GM23338 (cell line): ENCODE data around the gene MGAT4B. TPM values are rescaled to one million over a fixed set of nuclear protein-coding genes. Genes with fewer than 3 reads are reported as not detected.
A peak's percentile ranks its signal among the peaks of the same experiment; 100 is the strongest.

Source experiments
- ATAC-seq: fragments of 200-7000 bp; cut with Tn5 transposase; 3 replicates; pipeline ENCODE4 v1.9.1; 2020
- DNase-seq: peaks from one replicate; pipeline ENCODE4 v3.0.0-alpha.2; 2015; ENCODE audit warnings: low spot score
- H2AFZ ChIP-seq: fragments of 200-600 bp; sonication (generic); 2 replicates; pipeline ENCODE4 v1.8.0; 2016; ENCODE audit warnings: antibody characterized with exemption, mild to moderate bottlenecking, moderate library complexity
- H3F3A ChIP-seq: fragments of 200-600 bp; sonication (generic); replicated peaks from 2 replicates; pipeline ENCODE4 v1.8.0; 2017; ENCODE audit warnings: antibody characterized with exemption, mixed run types, low read depth
- H3K27ac ChIP-seq: fragments of 200-600 bp; sonication (generic); 2 replicates; pipeline ENCODE4 v1.6.1; 2016; ENCODE audit warnings: low read depth
- H3K27me3 ChIP-seq: fragments of 200-600 bp; sonication (generic); 2 replicates; pipeline ENCODE4 v1.8.0; 2016; ENCODE audit warnings: mild to moderate bottlenecking, mixed run types, moderate library complexity; ENCODE audit not compliant: insufficient read depth
- H3K36me3 ChIP-seq: fragments of 200-600 bp; sonication (generic); 2 replicates; pipeline ENCODE4 v1.8.0; 2016; ENCODE audit warnings: mild to moderate bottlenecking; ENCODE audit not compliant: insufficient read depth
- H3K4me1 ChIP-seq: fragments of 200-600 bp; sonication (generic); 2 replicates; pipeline ENCODE4 v1.8.0; 2016; ENCODE audit warnings: mild to moderate bottlenecking, moderate library complexity; ENCODE audit not compliant: insufficient read depth
- H3K4me2 ChIP-seq: fragments of 200-600 bp; sonication (generic); 2 replicates; pipeline ENCODE4 v1.7.1; 2017; ENCODE audit warnings: mixed run types
- H3K4me3 ChIP-seq: fragments of 200-600 bp; sonication (generic); 2 replicates; pipeline ENCODE4 v1.6.1; 2016; ENCODE audit warnings: mixed run types
- H3K79me2 ChIP-seq: fragments of 200-600 bp; sonication (generic); replicated peaks from 2 replicates; pipeline ENCODE4 v1.8.0; 2017; ENCODE audit warnings: mild to moderate bottlenecking; ENCODE audit not compliant: insufficient read depth
- H3K9me2 ChIP-seq: fragments of 200-600 bp; sonication (generic); 2 replicates; pipeline ENCODE4 v1.8.0; 2017; ENCODE audit not compliant: insufficient read depth
- H4K20me1 ChIP-seq: fragments of 200-600 bp; sonication (generic); replicated peaks from 2 replicates; pipeline ENCODE4 v1.8.0; 2017; ENCODE audit warnings: mild to moderate bottlenecking; ENCODE audit not compliant: insufficient read depth
- H3K27ac Mint-ChIP-seq: 2 replicates; pipeline ENCODE4 v1.8.0; 2020; ENCODE audit warnings: inconsistent platforms, mild to moderate bottlenecking, moderate library complexity, mixed read lengths
- H3K27me3 Mint-ChIP-seq: 3 replicates; pipeline ENCODE4 v1.8.0; 2022; ENCODE audit warnings: low read depth, mild to moderate bottlenecking, moderate library complexity, mixed read lengths, inconsistent platforms; ENCODE audit not compliant: insufficient read depth, poor library complexity
- H3K36me3 Mint-ChIP-seq: 3 replicates; pipeline ENCODE4 v1.8.0; 2021; ENCODE audit warnings: low read depth, mild to moderate bottlenecking, inconsistent platforms, moderate library complexity, mixed read lengths
- H3K4me1 Mint-ChIP-seq: 3 replicates; pipeline ENCODE4 v1.8.0; 2020; ENCODE audit warnings: mild to moderate bottlenecking, inconsistent platforms, mixed read lengths
- H3K4me3 Mint-ChIP-seq: 3 replicates; pipeline ENCODE4 v1.8.0; 2021; ENCODE audit warnings: moderate library complexity, mild to moderate bottlenecking, inconsistent platforms, mixed read lengths
- H3K9me3 Mint-ChIP-seq: 3 replicates; pipeline ENCODE4 v1.8.0; 2020; ENCODE audit warnings: moderate library complexity, mild to moderate bottlenecking, inconsistent platforms, mixed read lengths
- ETS1 ChIP-seq: IDR thresholded peaks from 2 replicates; pipeline ENCODE4 v1.6.1; 2016; ENCODE audit warnings: antibody characterized with exemption
- EZH2 ChIP-seq: fragments of 200-600 bp; sonication (generic); IDR thresholded peaks from one replicate; pipeline ENCODE4 v1.8.0; 2017; ENCODE audit warnings: antibody characterized with exemption, mild to moderate bottlenecking, low read depth; ENCODE audit not compliant: unreplicated experiment
- EZH2phosphoT487 ChIP-seq: fragments of 200-600 bp; sonication (generic); IDR thresholded peaks from one replicate; pipeline ENCODE4 v1.8.1; 2018; ENCODE audit warnings: antibody characterized with exemption; ENCODE audit not compliant: unreplicated experiment
- JUNB ChIP-seq: IDR thresholded peaks from one replicate; pipeline ENCODE4 v1.6.1; 2016; ENCODE audit warnings: antibody characterized with exemption; ENCODE audit not compliant: unreplicated experiment
- NANOG ChIP-seq: IDR thresholded peaks from 2 replicates; pipeline ENCODE4 v1.6.1; 2016; ENCODE audit warnings: antibody characterized with exemption, borderline replicate concordance
- POLR2AphosphoS5 ChIP-seq: IDR thresholded peaks from 2 replicates; pipeline ENCODE4 v1.6.1; 2016; ENCODE audit warnings: antibody characterized with exemption, low read depth
- STAT1 ChIP-seq: IDR thresholded peaks from one replicate; pipeline ENCODE4 v1.6.1; 2016; ENCODE audit warnings: antibody characterized with exemption; ENCODE audit not compliant: unreplicated experiment
- ZNF114 ChIP-seq: fragments of 250-450 bp; sonication (Bioruptor Pico); IDR thresholded peaks from 2 replicates; pipeline ENCODE4 v1.5.0; 2020; ENCODE audit warnings: mild to moderate bottlenecking, moderate library complexity
- ZNF331 ChIP-seq: fragments of 250-450 bp; sonication (Bioruptor Pico); IDR thresholded peaks from 2 replicates; pipeline ENCODE4 v1.5.0; 2020; ENCODE audit warnings: low read depth, mild to moderate bottlenecking, moderate library complexity
- polyA plus RNA-seq: library from polyadenylated mRNA; unstranded; fragments of >200 nt; fragmentation: Nextera tagmentation; extraction: Ambion mirVana; gene quantifications from 2 replicates; pipeline ENCODE4 v1.2.1, GENCODE V29; 2016
- total RNA-seq: library from RNA; depleted of rRNA; stranded (reverse); fragments of >200 nt; shearing (Covaris generic); gene quantifications from 2 replicates; pipeline ENCODE4 v1.2.3, GENCODE V29; 2014
- TF ChIP-seq, protein P1 (sequence below): IDR thresholded peaks from one replicate; pipeline ENCODE4 v1.6.1; 2018; ENCODE audit warnings: antibody characterized with exemption; ENCODE audit not compliant: unreplicated experiment
- TF ChIP-seq, protein P2 (sequence below), 2 experiments: fragments of 200-600 bp in 1 of 2; sonication (generic) in 1 of 2; conservative IDR thresholded peaks; 2 replicates each; pipeline versions ENCODE4 v1.5.1 to v1.6.1; 2016 to 2017; ENCODE audit warnings: antibody characterized with exemption in 2 of 2, low read depth in 2 of 2, mild to moderate bottlenecking in 2 of 2, moderate library complexity in 1 of 2

MGAT4B gene
- total and polyA plus RNA-seq, 2 experiments from 2014 or later: 32.3 to 101 TPM

DNA sequence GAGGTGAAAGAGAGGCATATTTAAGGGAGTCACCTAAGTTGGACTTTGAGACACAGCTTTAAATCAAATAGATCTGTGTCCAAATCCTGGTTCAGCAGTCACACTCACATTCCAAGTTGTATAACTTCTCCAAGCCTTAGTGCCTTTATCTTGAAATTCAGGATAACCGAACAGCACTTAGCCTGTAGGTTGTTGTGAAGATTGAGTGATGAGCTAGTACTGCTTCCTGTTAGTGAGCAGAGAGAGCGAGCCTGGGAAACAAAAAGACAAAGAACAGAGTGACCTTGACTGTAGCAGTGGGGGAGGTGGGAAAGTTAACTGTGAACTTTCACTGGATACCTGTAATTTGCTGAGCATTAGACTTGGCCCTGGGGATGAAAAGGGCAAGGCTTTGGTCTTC lies 51.6 kb downstream of the MGAT4B start (continued):
- TF ChIP-seq, protein P1, sequence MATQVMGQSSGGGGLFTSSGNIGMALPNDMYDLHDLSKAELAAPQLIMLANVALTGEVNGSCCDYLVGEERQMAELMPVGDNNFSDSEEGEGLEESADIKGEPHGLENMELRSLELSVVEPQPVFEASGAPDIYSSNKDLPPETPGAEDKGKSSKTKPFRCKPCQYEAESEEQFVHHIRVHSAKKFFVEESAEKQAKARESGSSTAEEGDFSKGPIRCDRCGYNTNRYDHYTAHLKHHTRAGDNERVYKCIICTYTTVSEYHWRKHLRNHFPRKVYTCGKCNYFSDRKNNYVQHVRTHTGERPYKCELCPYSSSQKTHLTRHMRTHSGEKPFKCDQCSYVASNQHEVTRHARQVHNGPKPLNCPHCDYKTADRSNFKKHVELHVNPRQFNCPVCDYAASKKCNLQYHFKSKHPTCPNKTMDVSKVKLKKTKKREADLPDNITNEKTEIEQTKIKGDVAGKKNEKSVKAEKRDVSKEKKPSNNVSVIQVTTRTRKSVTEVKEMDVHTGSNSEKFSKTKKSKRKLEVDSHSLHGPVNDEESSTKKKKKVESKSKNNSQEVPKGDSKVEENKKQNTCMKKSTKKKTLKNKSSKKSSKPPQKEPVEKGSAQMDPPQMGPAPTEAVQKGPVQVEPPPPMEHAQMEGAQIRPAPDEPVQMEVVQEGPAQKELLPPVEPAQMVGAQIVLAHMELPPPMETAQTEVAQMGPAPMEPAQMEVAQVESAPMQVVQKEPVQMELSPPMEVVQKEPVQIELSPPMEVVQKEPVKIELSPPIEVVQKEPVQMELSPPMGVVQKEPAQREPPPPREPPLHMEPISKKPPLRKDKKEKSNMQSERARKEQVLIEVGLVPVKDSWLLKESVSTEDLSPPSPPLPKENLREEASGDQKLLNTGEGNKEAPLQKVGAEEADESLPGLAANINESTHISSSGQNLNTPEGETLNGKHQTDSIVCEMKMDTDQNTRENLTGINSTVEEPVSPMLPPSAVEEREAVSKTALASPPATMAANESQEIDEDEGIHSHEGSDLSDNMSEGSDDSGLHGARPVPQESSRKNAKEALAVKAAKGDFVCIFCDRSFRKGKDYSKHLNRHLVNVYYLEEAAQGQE: no peak

DNA sequence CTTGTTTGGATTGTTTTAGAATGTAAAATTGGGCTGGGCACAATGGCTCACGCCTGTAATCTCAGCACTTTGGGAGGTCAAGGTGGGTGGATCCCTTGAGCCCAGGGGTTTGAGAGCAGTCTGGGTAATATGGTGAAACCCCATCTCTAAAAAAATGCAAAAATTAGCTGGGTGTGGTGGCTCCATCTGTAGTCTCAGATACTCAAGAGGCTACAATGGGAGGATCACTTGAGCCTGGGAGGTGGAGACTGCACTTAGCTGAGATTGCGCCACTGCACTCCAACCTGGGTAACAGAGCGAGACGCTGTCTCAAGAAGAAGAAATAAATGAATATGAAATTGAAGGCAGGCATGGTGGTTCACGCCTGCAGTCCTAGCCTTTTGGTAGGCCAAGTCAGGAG lies 52.7 kb downstream of the MGAT4B start:
- DNase-seq: no peak
- TF ChIP-seq JUNB: no peak
- TF ChIP-seq ZNF331 (CRISPR knock-in tag): no peak
- no peak for TF ChIP-seq ZNF114 (CRISPR knock-in tag)
- no peak for TF ChIP-seq STAT1
- no peak for TF ChIP-seq ETS1
- no peak for TF ChIP-seq POLR2AphosphoS5
- no peak for TF ChIP-seq NANOG
- TF ChIP-seq EZH2phosphoT487: no peak
- TF ChIP-seq, protein P2, sequence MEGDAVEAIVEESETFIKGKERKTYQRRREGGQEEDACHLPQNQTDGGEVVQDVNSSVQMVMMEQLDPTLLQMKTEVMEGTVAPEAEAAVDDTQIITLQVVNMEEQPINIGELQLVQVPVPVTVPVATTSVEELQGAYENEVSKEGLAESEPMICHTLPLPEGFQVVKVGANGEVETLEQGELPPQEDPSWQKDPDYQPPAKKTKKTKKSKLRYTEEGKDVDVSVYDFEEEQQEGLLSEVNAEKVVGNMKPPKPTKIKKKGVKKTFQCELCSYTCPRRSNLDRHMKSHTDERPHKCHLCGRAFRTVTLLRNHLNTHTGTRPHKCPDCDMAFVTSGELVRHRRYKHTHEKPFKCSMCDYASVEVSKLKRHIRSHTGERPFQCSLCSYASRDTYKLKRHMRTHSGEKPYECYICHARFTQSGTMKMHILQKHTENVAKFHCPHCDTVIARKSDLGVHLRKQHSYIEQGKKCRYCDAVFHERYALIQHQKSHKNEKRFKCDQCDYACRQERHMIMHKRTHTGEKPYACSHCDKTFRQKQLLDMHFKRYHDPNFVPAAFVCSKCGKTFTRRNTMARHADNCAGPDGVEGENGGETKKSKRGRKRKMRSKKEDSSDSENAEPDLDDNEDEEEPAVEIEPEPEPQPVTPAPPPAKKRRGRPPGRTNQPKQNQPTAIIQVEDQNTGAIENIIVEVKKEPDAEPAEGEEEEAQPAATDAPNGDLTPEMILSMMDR (conservative IDR thresholded peaks at IDR 0.05; ENCODE audit: low read depth in 2 of 2): no peak
- TF ChIP-seq, protein P1: no peak
- TF ChIP-seq EZH2: no peak

More for the DNA sequence above, 52.7 kb downstream of the MGAT4B start:
- peaks cover 8% of the 10 kb centered on the region for H3K36me3 Mint-ChIP-seq
- H3K4me1 Mint-ChIP-seq: peaks cover 26% of the 10 kb centered on the region
- no peak overlapping the region for H2AFZ ChIP-seq
- H3K79me2 ChIP-seq: peaks cover 98% of the 10 kb centered on the region
- no peak overlapping the region for H3K4me3 ChIP-seq
- no peak overlapping the region for H3K27ac Mint-ChIP-seq
- no peaks in the 10 kb centered on the region for H3K27me3 ChIP-seq
- H3K9me2 ChIP-seq: no peaks in the 10 kb centered on the region
- peaks cover 45% of the 10 kb centered on the region for H4K20me1 ChIP-seq
- 0 out of 2 replicates have a peak, but pooled peaks cover under 1% of the 10 kb centered on the region for H3K36me3 ChIP-seq
- H3K4me2 ChIP-seq: peak overlapping the region; percentile 15; the same call in 1 of the 2 replicates
- no peak overlapping the region for H3K4me3 Mint-ChIP-seq
- H3K9me3 Mint-ChIP-seq: no peaks in the 10 kb centered on the region
- H3K27me3 Mint-ChIP-seq: peaks cover 4% of the 10 kb centered on the region
- H3F3A ChIP-seq: peaks cover 13% of the 10 kb centered on the region; the same call in 1 of the 2 replicates
- ATAC-seq: peak; percentile 13; the same call in 2 of the 3 replicates
- H3K4me1 ChIP-seq: peaks cover 19% of the 10 kb centered on the region
- H3K27ac ChIP-seq: peak overlapping the region; percentile 73; the same call in 1 of the 2 replicates
